Vagina (tissue), 2 donors: Measurements from ENCODE around the gene DUS2.

Experiments used
- CTCF ChIP-seq, 3 experiments: fragments of 450-650 bp in 2 of 3; fragments of 200-600 bp in 1 of 3; sonication (generic) in 1 of 3; IDR thresholded peaks; one replicate each; pipeline ENCODE4 v1.5.1; 2017 to 2019; ENCODE audit warnings: antibody characterized with exemption in 3 of 3, mild to moderate bottlenecking in 2 of 3, moderate library complexity in 2 of 3
- POLR2A ChIP-seq, 2 donors: fragments of 450-650 bp; IDR thresholded peaks; one replicate each; pipeline ENCODE4 v1.6.1; 2017; ENCODE audit warnings: antibody characterized with exemption in 2 of 2, mild to moderate bottlenecking in 2 of 2, moderate library complexity in 2 of 2

GRCh38 chr16:68082629-68083238 is 59.6 kb downstream of the DUS2 start:
- no peak for TF ChIP-seq CTCF (IDR thresholded peaks at IDR 0.05)
- TF ChIP-seq POLR2A (IDR thresholded peaks at IDR 0.05), result no peak
